NOMO-1 treated with dmso at 0.1 percent for 144 hours (cell line): ENCODE data around the gene MOXD1.
"Not testable (repeated sequence)": the region's sequence is repeated elsewhere in the genome, so short reads cannot be mapped to it uniquely, and the experiment has no call there.

ENCODE experiments used
- DNase-seq: peaks from one replicate; lab custom pipeline; 2025; ENCODE audit not compliant: unreplicated experiment; lab: John Stamatoyannopoulos, UW

Gene MOXD1

DNA sequence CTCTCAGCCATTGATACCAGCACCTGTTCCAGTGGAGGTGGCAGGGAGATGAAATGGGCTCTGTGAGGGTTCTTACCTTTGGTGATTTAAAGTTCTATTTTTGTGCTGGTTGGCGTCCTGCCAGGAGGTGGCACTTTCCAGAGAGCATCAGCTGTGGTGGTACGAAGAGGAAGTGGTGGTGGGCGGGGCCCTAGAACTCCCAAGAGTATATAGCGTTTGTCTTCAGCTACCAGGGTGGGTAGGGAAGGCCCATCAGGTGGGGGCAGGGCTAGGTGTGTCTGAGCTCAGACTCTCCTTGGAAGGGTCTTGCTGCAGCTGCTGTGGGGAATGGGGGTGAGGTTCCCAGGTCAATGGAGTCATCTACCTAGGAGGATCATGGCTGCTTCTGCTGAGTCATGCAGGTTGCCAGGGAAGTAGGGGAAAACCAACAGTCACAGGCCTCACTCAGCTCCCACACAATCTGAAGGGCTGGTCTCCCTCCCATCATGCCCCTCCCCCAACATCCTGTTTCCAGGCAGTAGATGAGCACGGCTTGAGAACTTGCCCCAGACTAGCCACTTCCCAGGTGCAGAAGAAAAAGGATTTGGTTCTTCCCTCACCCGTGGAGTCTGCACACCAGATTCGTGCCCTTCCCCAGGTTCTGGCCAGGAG lies 46.6 kb downstream of the MOXD1 start:
- no peak for DNase-seq

- DNase-seq = not testable (repeated sequence)
Observed at GRCh38 chr6:132351986-132352385, 49.3 kb downstream of the MOXD1 start.

DNA sequence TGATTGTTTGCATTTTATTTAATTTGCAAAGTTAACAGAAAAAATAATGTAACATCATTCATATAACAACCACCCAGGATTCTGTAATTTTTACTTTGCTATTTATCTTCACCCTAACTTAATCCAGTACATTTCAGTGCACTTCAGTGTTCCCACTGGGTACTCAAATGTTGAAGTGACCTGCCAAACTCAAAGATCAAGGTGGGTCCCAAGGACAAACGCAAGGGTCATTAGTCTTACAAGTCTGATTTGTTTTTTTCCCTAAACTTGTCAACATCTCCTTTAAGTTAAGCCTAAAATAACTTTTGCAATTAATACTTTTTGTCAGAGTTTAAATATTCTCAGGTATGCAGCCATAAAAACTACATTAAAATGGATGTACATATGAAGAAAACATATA lies 53.0 kb downstream of the MOXD1 start:
- DNase-seq = no peak

GRCh38 chr6:132344811-132345210 lies 56.5 kb downstream of the MOXD1 start:
- no peak for DNase-seq

DNA sequence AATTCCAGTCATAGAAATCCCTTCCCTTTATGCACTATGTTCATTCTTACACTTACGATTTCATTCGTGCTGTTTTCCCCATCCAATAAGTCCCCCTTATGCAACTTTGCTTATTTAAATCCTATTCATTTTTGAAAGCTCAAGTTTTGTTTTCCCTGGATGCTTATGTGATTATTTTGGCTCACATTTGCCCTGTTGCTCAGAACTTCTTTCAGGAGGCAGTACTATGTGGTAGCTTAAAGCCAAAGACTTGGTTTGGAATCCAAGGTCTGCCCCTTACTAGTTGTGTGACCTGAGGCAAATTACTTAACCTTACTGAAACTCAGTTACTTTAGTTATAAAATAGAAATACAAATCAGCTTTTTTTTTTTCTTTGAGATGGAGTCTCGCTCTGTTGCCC lies 59.6 kb downstream of the MOXD1 start:
- DNase-seq = no peak

- DNase-seq = no peak
Observed at GRCh38 chr6:132334521-132334885, 66.8 kb downstream of the MOXD1 start.

DNA sequence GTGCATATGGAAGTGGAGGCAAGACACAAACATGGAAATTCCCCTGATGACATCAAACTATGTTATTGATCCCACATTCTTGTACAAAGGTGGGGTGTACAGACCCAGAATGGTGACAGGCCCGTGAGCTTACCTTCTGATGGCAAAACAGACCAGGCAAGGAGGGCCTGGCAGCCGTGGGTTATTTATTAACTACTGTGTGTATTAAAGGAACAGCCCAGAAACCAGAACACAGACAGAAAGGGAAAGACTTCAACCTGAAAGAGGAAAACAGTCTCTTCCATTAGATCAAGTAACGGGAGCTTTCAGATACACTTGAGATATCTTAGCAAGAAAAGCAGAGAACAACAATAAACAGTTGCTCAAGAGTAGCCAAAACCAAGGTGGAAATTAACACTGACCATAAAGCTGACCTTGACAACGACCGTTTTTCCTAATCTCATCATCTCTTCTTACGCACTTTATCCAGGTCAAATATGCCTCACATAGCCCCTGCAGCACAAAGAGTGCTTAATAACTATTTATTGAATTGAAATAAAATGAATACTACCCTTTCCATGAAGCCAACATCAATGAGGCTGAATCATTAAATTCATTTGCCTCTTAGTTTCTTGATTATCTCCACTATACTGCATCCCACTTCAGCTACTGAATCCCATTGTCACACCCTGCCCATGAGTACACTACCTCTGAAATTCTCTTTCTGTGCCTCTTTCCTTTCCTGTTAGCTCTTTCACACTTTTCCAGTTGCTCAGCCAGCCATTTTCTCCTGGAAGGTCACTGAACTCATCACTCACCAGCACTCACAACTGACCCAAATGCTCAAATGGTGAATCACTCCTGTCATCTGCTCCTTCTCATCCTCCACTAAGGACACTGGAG lies 67.4 kb downstream of the MOXD1 start:
- DNase-seq = no peak

DNA sequence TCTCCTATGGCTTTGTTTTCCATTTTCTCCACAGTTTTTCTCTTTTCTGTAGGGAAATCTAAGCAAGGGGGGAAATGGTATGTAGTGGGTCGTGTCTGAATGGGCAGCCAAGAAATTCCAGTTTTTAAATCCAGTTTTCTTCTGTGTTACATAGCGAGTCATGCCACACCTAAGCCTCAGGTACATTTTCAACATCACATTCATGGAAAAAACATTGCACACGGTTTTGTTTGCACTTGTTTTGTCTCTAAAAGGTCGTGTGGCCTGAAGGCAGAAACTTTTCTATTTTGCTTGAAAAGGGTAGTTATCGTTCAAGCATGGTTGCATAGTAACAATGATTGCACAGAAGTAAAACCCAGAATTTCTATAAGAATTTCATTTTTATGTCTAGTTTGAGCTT lies 70.5 kb downstream of the MOXD1 start:
- no peak for DNase-seq

DNA sequence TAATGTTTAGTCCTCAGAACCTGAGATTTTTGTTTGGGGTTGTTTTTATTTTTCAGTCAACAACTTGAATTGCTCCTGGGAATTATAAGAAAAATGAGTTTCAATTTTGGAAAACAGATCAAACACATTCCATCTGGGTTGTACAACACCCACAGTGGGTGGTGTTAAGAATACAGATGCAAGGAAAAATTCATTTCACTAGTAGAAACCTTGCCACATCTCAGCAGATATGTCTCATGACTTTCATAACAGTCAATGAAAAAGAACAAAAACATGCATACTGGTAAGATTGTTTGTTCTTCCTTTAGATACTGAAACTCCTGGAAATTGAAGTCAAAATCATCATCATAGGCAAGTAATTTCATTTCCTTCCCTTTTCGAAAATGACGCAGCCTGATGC lies 78.9 kb downstream of the MOXD1 start:
- no peak for DNase-seq

GRCh38 chr6:132320007-132320406 lies 81.3 kb downstream of the MOXD1 start:
- no peak for DNase-seq

GRCh38 chr6:132316970-132317369 lies 84.3 kb downstream of the MOXD1 start:
- DNase-seq = no peak

DNA sequence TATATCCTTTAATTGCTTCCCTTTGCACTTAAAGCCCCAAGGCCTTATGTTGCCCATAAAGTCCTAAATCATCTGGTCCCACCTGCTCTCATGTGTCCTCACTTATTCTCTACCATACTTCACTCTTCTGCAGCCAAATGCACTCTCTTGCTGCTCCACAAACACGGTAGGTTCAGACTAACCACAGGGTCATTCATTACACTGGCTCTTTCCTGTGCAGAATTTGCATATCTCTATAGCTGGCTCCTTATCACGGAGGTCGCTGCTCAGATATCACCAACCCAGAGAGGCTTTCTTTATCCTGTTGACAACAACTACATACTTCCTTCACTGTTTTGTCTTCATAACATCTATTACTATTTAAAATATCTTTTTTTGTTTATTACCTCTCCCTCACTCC lies 86.8 kb downstream of the MOXD1 start:
- no peak for DNase-seq

- no peak for DNase-seq
Observed at GRCh38 chr6:132310921-132311320, 90.4 kb downstream of the MOXD1 start.

- DNase-seq = not testable (repeated sequence)
Observed at GRCh38 chr6:132310151-132310550, 91.1 kb downstream of the MOXD1 start.

DNA sequence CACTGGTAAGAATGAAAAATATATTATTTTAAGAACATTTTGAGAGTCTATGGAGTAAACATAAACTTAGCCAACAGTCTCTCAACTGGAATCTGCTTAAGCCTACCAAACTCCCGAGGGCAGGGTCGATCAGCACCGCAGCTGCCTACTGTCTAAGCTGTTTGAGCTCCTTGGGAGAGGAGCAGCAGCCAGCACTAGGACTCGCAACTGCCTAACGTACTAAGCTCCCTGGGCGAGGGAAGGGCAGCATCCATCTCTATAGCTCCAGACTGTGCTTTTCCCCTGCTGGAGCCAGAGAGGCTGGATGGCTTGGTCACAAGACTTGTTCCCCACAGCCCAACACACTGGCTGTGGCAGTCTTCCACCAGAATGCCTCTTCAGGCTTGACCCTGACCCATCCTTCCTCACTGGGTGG lies 96.4 kb downstream of the MOXD1 start:
- DNase-seq = no peak

DNA sequence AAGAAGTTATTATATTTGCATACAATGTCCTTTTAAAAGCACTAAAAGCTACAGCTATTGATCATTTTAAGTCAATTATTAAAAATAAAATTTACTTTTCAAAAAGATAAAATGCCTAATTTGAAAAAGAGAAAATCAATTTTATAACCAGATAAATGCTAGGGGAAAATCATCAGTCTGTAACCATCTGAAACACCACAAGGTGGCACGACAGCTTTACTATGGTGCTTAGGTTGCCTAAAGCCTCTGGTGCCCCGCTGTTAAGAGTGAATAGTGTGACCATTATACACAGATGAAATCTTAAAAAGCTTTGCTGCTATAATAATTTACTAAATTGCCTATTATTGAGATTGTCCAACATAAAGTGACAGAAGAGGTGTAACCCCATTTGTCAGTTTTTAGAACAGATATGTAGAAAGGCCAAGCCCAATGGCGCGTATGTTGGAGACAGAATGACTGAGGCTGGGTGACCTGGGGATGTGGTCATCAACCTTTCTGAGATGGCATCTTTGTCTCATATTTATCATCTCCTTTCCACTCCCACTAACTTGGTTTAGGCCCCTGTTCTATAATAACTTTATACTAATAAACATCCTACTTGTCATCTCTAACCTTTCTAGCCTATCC lies 100.8 kb downstream of the MOXD1 start:
- DNase-seq = no peak

DNA sequence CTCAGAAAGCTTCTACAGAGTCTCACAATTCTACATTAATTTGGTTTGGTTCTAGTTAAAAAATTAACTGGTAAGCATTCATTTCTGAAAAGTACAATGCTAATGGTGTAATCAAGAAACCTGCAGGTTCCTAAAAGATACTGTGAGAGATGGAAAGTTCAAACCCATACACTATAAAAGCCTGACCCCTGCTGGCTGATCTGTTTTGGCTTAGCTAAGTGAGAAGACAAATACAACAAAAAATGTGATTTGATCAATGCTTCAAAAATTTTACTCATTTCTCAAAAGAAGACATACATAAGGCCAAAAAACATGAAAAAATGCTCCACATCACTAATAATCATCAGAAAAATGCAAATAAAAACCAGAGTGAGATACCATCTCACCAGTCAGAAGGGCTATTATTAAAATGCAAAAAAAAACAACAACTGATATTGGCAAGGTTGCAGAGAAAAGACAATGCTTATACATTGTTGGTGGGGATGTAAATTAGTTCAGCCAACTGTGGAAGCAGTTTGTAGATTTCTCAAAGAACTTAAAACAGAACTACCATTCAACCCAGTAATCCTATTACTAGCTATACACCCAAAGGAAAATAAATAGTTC lies 102.8 kb downstream of the MOXD1 start:
- no peak for DNase-seq

- DNase-seq = no peak
Observed at GRCh38 chr6:132289756-132290155, 111.5 kb downstream of the MOXD1 start.

GRCh38 chr6:132287101-132287500 lies 114.2 kb downstream of the MOXD1 start:
- no peak for DNase-seq

GRCh38 chr6:132286298-132287019 lies 114.8 kb downstream of the MOXD1 start:
- DNase-seq = no peak
